SK-N-MC (cell line): ENCODE results near the gene BLVRA.

Experiments used
- EZH2 ChIP-seq: fragments of 200-600 bp; sonication (generic); IDR thresholded peaks from one replicate; pipeline ENCODE4 v1.6.1; 2017; ENCODE audit warnings: antibody characterized with exemption
- POLR2AphosphoS5 ChIP-seq: IDR thresholded peaks from 2 replicates; pipeline ENCODE4 v1.6.1; 2012; ENCODE audit warnings: mild to moderate bottlenecking, low read depth, low read length, borderline replicate concordance

- TF ChIP-seq EZH2 (no peak), POLR2AphosphoS5 (no peak)
These were observed 89.0 kb downstream of the BLVRA start for GRCh38 chr7:43847496-43847895.
